ENCODE measurements around the gene ZFAND6. TPM values are rescaled to one million over a fixed set of nuclear protein-coding genes. Genes with fewer than 3 reads are reported as not detected.
A peak's percentile ranks its signal among the peaks of the same experiment; 100 is the strongest.

ZFAND6 gene
- polyA plus RNA-seq, 3 donors, result 41.6 to 106 (median 99.6) TPM

DNA sequence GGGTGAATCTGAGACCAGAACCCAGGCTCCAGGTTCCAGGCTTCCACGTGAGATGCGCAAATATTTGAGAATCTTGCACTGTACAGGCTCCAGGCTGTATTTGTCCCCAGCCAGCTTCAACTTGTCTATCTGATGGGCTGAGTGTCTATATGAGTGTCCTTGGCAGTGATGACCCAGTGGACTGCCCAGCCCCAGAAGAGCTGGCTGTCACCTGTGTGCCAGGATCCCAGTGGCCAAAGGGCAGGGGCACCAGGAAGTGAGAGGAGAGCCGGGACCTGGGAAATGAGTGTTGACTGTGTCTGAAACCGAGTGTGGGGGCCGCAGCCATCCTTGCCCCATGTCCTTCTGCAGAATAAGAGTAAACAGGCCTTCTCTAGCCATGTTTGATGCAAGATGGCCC lies 103.7 kb downstream of the ZFAND6 start:
- no peak overlapping the region for H3K4me3 ChIP-seq (replicated peaks in 1 of 3; ENCODE audit: low read depth in 2 of 3, low read length in 3 of 3)
- no peaks in the 10 kb centered on the region for H4K20me1 ChIP-seq (ENCODE audit: insufficient read depth, low read length)
- H3K4me2 ChIP-seq (replicated peaks; ENCODE audit: extremely low read depth, low read length, poor library complexity, severe bottlenecking), result no peak overlapping the region
- peaks cover 37 to 51% of the 10 kb centered on the region in 2 donors for H3K36me3 Mint-ChIP-seq
- H3K27ac Mint-ChIP-seq, result peak overlapping the region in 1 of 7 donors; percentile 79
- peaks cover 0 to 5% (median 0%) of the 10 kb centered on the region in 3 donors for H3K27me3 Mint-ChIP-seq (ENCODE audit: low read depth in 3 of 3)
- intact Hi-C loops (cut with micrococcal nuclease), result loop anchor here in 1 of 2 donors (5.0 kb wide), 1 partner anchor 106 kb away; the partner anchor contains the start of gene ZFAND6
- no peak overlapping the region for H3K9ac ChIP-seq (ENCODE audit: insufficient read depth, low read length, poor library complexity, severe bottlenecking)
- no peaks in the 10 kb centered on the region for H3K27me3 ChIP-seq (ENCODE audit: control insufficient read depth in 2 of 2, insufficient read depth in 2 of 2, low read length in 2 of 2)
- WGBS (ENCODE audit: insufficient coverage), result 95% methylated on average over 2 of the region's 5 CpGs
- DNase-seq, result no peak
- no peaks in the 10 kb centered on the region for H3K79me2 ChIP-seq (ENCODE audit: insufficient read depth, low read length)
- no peak for TF ChIP-seq CTCF (IDR thresholded peaks at IDR 0.05)
- peak overlapping the region in 1 of 2 donors; percentile 89 for H3K27ac ChIP-seq (ENCODE audit: low read depth in 1 of 2, low read length in 2 of 2)
- H3K4me1 ChIP-seq (ENCODE audit: control insufficient read depth in 1 of 2, insufficient read depth in 2 of 2, low read length in 2 of 2), result peaks cover 32 to 33% of the 10 kb centered on the region in 2 donors
- H3K36me3 ChIP-seq (replicated peaks in 1 of 2; ENCODE audit: control insufficient read depth in 1 of 2, insufficient read depth in 2 of 2, low read length in 2 of 2), result peaks cover under 1 to 28% of the 10 kb centered on the region in 2 donors
- peaks cover 0 to 6% (median 1%) of the 10 kb centered on the region in 7 donors for H3K9me3 Mint-ChIP-seq
- H3K4me3 Mint-ChIP-seq, result no peak overlapping the region
- H3K4me1 Mint-ChIP-seq, result peaks cover 33% of the 10 kb centered on the region
- no peak overlapping the region for H2AFZ ChIP-seq (ENCODE audit: insufficient read depth, low read depth, low read length, poor library complexity, severe bottlenecking)
- H3K9me3 ChIP-seq (replicated peaks in 1 of 2; ENCODE audit: control insufficient read depth in 1 of 2, insufficient read depth in 1 of 2, low read length in 2 of 2), result no peaks in the 10 kb centered on the region

DNA sequence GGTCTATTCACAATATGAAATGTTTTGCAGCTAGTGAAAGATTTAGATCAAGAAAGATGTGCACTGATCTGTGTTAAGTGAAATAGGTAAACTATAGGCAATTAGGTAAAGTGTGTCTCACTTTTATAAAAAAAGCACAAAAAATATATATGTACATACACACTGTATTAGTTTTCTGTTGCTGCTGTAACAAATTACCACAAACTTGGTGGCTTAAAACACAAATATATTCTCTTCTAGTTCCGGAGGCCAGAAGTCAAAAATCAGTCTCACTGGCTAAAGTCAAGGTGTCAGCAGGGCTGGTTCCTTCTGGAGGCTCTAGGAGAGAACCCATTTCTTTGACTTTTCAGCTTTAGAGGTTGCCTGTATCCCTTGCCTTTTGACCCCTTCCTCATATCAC lies 104.4 kb downstream of the ZFAND6 start:
- peaks cover 33% of the 10 kb centered on the region for H3K4me1 Mint-ChIP-seq
- H3K27ac Mint-ChIP-seq, result no peak overlapping the region
- 100% methylated on average over 1 of the region's 1 CpG for WGBS (ENCODE audit: insufficient coverage)

More for the DNA sequence above, 104.4 kb downstream of the ZFAND6 start:
- peaks cover 37 to 50% of the 10 kb centered on the region in 2 donors for H3K36me3 Mint-ChIP-seq
- H3K4me3 Mint-ChIP-seq, result no peak overlapping the region
- peaks cover 0 to 6% (median 1%) of the 10 kb centered on the region in 7 donors for H3K9me3 Mint-ChIP-seq
- Histone ChIP-seq H3K79me2 (ENCODE audit: insufficient read depth, low read length) (no peaks in the 10 kb centered on the region), H3K4me3 (replicated peaks in 1 of 3; ENCODE audit: low read depth in 2 of 3, low read length in 3 of 3) (no peak overlapping the region), H3K4me1 (ENCODE audit: control insufficient read depth in 1 of 2, insufficient read depth in 2 of 2, low read length in 2 of 2) (peaks cover 32 to 33% of the 10 kb centered on the region in 2 donors), H3K27ac (ENCODE audit: low read depth in 1 of 2, low read length in 2 of 2) (no peak overlapping the region), H3K9ac (ENCODE audit: insufficient read depth, low read length, poor library complexity, severe bottlenecking) (no peak overlapping the region), H3K9me3 (replicated peaks in 1 of 2; ENCODE audit: control insufficient read depth in 1 of 2, insufficient read depth in 1 of 2, low read length in 2 of 2) (no peaks in the 10 kb centered on the region), H4K20me1 (ENCODE audit: insufficient read depth, low read length) (no peaks in the 10 kb centered on the region), H3K4me2 (replicated peaks; ENCODE audit: extremely low read depth, low read length, poor library complexity, severe bottlenecking) (no peak overlapping the region), H3K27me3 (ENCODE audit: control insufficient read depth in 2 of 2, insufficient read depth in 2 of 2, low read length in 2 of 2) (no peaks in the 10 kb centered on the region), H3K36me3 (replicated peaks in 1 of 2; ENCODE audit: control insufficient read depth in 1 of 2, insufficient read depth in 2 of 2, low read length in 2 of 2) (peaks cover 7 to 31% of the 10 kb centered on the region in 2 donors), H2AFZ (ENCODE audit: insufficient read depth, low read depth, low read length, poor library complexity, severe bottlenecking) (no peak overlapping the region)
- DNase-seq, result no peak
- intact Hi-C loops (cut with micrococcal nuclease), result loop anchor here in 1 of 2 donors (5.0 kb wide), 1 partner anchor 107 kb away; the partner anchor contains the start of gene ZFAND6
- TF ChIP-seq CTCF (IDR thresholded peaks at IDR 0.05), result no peak
- H3K27me3 Mint-ChIP-seq (ENCODE audit: low read depth in 3 of 3), result peaks cover 0 to 5% (median 0%) of the 10 kb centered on the region in 3 donors

Measured in CD14-positive monocyte (primary cell).